Measurements from ENCODE around the gene GRIN2B.

GRIN2B gene

GRCh38 chr12:13981296-13981962 is at the start of gene GRIN2B:
Gene GRIN2B, minus strand, starts transcription at chr12:13981602. Its CDS starts 115,394 bp downstream, at chr12:13866208.
- FAIRE-seq, result no peak

DNA sequence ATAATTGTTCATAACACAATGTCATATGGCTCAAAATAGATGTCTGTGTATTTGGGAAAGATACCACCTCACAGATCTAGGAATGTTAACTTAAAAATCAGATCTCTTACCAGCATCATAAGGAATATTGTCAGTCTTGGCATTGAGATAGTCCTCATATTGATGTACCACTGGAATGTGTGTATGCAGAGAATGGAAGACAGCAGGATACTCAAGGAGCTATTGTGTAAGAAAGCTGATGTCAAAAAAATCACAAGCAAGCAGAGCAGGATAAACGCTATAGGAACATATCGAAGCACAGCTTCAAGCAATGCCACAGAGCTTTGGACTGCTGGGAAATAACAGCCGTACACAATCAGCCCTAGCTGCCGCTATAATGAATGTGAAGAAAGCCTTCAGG is 45.1 kb upstream of the GRIN2B start:
- no peak for FAIRE-seq

DNA sequence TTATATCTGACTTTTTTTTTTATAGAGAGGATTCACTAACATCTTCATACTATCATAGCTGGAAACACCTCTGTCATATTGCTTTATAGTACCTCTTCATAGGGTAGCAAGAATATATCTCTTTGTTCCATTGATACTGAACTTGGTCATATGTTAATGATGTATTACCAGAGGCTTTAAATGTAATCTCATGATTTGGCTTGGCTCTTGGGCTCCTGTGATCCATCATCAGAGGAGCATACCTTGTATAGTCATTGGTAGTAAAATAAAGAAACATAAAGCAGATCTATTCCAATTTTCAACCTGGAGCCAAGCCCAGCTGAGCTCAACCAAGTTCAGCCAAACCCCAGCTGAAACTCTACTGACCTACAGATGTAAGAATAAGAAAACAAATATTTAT is 43.2 kb upstream of the GRIN2B start:
- FAIRE-seq, result no peak

- no peak for FAIRE-seq
These were observed 36.7 kb upstream of the GRIN2B start for GRCh38 chr12:14018080-14018479.

GRCh38 chr12:14010989-14011388 is 29.6 kb upstream of the GRIN2B start:
- no peak for FAIRE-seq

DNA sequence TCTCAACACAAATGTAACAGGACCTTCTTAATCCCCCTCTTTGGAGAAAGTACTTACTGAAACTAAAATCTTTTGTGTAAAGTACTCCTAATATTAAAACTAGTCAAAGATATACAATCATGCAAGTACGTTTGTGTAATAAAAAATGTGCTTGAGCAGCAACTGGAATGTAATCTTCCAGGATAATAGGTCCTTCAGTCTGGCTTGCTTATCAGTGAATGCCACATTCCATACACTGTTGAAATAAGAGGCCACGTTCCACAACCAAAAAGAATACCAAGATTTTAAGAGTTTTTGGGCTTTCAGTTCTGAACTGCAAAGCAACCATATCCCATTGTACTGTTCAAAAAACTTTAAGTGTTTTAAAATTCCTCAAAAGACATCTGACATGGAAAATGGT is 26.2 kb upstream of the GRIN2B start:
- FAIRE-seq, result no peak

- FAIRE-seq, result no peak
These were observed 11.2 kb upstream of the GRIN2B start for GRCh38 chr12:13992585-13992984.

- FAIRE-seq, result no peak
These were observed 10.7 kb upstream of the GRIN2B start for GRCh38 chr12:13992106-13992505.

DNA sequence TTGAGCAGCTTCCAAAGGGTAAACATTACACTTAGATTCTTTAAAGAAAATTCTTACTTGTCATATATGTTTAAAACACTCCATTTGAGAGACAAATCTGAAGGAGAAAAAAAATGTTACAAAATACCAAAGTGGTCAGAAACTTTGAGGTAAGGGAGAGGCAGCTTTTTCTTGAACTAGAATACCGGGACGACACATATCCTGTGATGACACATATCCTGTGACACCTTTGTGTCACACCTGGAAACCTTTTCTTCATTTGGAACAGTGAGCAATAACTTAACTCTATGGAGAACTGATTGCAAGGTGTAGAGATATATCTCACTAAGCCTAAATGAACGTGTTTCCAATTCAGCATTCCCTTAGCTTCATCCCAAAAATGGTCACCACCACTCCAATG is 4.6 kb upstream of the GRIN2B start:
- no peak for FAIRE-seq

- no peak for FAIRE-seq
These were observed 588 bp upstream of the GRIN2B start for GRCh38 chr12:13981990-13982389.

DNA sequence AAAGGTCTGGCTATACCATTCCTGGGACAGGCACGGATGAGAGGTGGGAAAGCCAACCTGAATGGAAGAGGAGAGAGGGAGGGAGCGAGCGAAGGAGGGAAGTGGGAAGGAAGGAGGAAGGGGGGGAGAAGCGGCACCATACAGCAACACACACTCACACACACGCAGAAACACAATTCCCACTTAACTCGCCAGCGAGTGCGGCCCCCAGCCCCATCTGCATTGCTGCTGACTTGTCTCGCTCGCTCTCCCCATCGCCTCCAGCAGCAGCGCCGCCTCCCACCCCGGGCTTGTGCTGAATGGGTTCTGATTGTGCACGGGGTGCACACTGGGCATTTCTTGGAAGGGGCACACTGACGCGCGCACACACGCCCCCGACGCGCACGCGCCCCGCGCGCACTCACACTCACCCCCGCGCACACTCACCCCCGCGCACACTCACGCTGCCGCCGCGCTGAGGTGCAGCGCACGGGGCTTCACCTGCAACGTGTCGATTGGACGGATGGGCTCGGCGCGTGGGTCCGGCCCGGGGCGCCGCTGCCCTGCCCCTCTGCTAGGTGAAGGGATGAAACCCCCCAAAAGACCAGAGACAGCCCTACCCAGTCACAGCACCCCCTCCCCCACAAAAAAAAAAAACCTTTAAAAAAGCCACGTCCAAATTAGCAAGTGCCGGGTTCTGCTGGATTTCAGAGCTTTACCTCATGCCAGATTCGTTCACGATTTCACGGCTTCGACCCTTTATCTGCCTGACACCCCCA is 685 bp downstream of the GRIN2B start:
- no peak for FAIRE-seq

- no peak for FAIRE-seq
These were observed 1.5 kb downstream of the GRIN2B start for GRCh38 chr12:13979772-13980378.

DNA sequence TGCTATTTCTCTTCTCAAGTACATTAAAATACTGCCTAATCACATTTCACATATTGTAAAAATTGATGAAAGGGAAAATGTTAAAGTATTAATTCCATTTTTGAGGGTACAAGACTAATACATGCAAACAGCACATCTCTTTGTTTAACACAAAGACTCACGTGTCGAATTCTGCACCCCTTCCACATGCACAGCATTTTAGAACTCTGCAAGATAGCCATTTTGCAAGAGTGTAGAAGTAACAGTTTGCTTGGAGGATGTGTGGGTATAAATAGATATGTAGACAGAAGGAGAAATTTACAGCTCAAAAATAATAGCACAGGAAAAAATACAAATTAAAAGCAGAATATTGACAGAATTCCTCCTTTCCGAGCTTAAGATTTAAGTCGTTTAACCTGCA is 2.5 kb downstream of the GRIN2B start:
- FAIRE-seq, result no peak

GRCh38 chr12:13976880-13977279 is 4.5 kb downstream of the GRIN2B start:
- FAIRE-seq, result no peak

GRCh38 chr12:13976028-13976584 is 5.3 kb downstream of the GRIN2B start:
- FAIRE-seq, result no peak

DNA sequence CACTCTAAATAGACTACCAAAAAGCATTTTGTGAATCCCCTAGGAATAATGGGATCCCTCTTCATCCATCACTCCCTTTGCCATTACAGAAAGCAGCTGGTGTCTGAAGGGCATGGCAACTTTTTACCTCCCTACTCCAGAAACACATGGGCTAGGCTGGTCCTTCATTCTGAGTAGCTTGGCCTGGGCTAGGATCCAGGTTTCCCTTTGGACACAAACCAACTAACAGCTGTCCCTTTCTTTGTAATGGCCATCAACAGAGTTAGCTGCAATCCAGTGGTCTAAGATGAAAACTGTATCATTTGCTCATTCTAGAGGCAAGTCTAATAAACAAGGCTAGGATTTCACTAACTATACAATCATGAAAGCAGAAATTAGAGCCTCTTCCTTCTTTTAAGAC is 7.4 kb downstream of the GRIN2B start:
- FAIRE-seq, result no peak

- FAIRE-seq, result no peak
These were observed 10.6 kb downstream of the GRIN2B start for GRCh38 chr12:13970803-13971202.

- no peak for FAIRE-seq
These were observed 13.1 kb downstream of the GRIN2B start for GRCh38 chr12:13968281-13968680.

DNA sequence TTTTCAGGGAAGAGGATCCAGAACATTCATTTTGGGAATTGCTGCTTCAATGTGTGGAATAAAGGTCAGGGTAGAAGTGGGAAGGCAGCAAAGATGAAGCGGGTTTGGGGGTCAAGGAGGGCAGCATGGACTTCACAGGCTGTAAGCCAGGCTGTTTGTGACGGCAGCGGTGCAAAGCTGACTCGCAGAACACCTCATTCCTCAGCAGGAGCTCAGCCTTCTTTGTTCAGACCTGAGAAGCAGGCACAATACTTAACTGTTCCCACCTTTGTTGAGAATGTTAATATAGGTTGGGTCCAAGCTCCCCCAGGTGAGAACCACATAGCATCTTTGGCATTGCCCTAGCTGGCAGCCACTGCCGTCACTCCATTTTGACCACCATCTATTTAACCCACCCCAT is 16.7 kb downstream of the GRIN2B start:
- FAIRE-seq, result no peak

DNA sequence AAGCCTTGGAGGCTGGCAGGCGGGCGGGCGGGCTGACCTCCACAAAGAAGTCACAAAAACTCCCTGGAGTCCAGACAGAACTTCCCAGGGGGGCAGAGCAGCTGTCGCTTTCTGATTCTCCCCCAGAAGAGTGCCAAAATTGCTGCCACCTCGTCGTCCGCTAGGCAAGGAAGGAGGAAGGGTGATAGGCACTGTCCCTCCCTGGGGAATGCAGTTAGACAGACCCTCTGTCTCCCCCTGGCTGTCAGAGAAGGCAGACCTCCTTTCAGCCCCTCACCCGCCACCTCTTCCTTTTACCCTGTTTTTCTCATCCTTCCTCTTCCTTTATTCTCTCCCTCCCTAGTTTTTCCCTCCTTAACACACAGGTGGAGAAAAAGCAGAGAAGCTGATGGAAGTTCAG is 18.7 kb downstream of the GRIN2B start:
- no peak for FAIRE-seq

GRCh38 chr12:13961971-13962370 is 19.4 kb downstream of the GRIN2B start:
- no peak for FAIRE-seq

GRCh38 chr12:13959131-13959723 is 22.2 kb downstream of the GRIN2B start:
- FAIRE-seq, result no peak

DNA sequence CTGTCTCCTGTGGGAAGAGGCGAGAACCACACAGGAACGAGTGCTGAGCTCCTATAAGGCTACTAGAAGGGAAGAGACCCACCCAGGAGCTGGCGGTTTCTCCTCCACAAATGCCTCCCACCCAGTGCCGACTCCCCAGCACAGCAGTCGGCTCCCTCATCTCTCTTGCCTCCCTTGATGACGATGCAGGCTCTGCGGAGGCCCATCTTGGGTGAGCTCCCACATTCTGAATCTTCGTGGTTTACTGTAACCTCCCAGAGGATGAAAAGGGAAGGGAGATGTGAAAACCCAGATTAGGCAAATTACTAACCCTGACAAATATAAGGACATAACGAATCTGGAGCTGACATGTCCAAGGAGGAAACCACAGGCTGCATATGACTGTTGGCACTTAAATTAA is 23.8 kb downstream of the GRIN2B start:
- FAIRE-seq, result no peak

All from TTC549 (cell line).